ENCODE data around the gene LPP. TPM values are rescaled to one million over a fixed set of nuclear protein-coding genes. Genes with fewer than 3 reads are reported as not detected.
A peak's percentile ranks its signal among the peaks of the same experiment; 100 is the strongest.

Gene LPP
- total RNA-seq, 8 experiments from 2014 or later = 6.0 to 77.8 (median 15.4) TPM

DNA sequence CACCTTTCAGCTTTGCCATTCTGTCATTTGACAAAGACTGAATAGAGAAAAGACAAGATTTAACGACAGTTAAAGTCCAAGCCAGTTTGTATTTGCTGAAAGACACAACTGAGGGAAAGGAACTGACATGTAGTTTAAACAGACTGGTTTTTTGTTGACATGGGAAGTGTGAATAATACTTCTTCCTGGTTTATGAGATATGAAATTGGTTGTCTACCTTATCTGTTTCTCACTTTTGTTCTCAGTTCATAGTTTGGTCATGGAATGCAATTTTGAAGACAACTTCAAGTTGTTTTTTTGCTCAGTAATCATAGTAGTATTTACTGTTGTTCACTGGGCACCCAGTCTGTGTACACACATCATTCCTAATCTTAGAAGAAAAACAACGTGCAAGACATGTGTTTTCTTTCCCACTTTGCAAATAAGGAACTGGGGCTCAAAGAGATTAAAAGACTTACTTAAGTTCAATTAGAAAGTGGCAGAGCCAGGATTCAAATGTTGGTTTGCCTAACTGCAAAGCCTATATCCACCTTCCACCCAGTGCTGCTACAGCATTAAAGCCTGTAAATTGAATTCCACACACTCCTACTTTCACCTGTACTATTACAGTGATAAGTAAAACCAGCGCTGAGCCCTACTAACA lies 103.5 kb downstream of the LPP start:
- ATAC-seq (replicated peaks in 6 of 8) = no peak
- H3K27ac ChIP-seq = no peak overlapping the region
- peaks cover 11% of the 10 kb centered on the region in 2 donors for H3K4me1 ChIP-seq (replicated peaks in 1 of 2)
- 60 to 100% (median 98%) methylated on average over 1 to 3 of the region's 3 CpGs; no CpG with 5 or more reads in 2 of the 10 experiments for WGBS, 10 experiments
- no peak overlapping the region for H3K4me3 ChIP-seq
- in situ Hi-C loops (cut with MboI; ENCODE audit: low pct_unique_long_range_greater_than_20kb in 2 of 9, low sequenced_read_pairs in 9 of 9, unreplicated experiment in 9 of 9) = no loop called here

- peaks cover 16 to 20% of the 10 kb centered on the region in 2 donors for H3K4me1 ChIP-seq (replicated peaks in 1 of 2)
- no peak overlapping the region for H3K27ac ChIP-seq
- 80 to 100% (median 100%) methylated on average over 1 to 2 of the region's 2 CpGs; no CpG with 5 or more reads in 4 of the 10 experiments for WGBS, 10 experiments
- peak in 1 of 8 experiments; percentile 49 for ATAC-seq (replicated peaks in 6 of 8)
- in situ Hi-C loops (cut with MboI; ENCODE audit: low pct_unique_long_range_greater_than_20kb in 2 of 9, low sequenced_read_pairs in 9 of 9, unreplicated experiment in 9 of 9) = no loop called here
- H3K4me3 ChIP-seq = no peak overlapping the region
Measured at GRCh38 chr3:188259191-188259590, 105.2 kb downstream of the LPP start.

DNA sequence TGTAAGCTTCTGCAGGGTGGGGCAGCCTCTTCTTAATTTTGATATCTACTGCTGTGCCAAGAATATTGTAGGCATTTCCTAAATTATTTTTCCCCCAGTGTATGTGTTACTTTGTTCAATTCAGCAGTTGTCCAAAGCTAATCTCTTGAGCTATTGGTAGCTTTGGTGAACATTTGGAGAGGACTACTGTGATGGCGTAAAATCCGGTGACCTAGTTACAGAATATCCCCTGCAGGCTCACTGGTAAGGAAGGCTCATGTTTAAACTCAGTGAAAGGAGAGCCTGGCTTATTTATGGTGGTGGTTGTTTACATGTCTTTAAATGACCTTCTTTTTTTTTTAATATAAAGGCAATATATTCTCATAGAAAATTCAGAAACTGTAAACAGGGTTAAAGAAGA lies 105.6 kb downstream of the LPP start:
- ATAC-seq (replicated peaks in 6 of 8) = peak in 1 of 8 experiments; percentile 24
- Histone ChIP-seq H3K4me3 (no peak overlapping the region), H3K4me1 (replicated peaks in 1 of 2) (peaks cover 16 to 20% of the 10 kb centered on the region in 2 donors), H3K27ac (no peak overlapping the region)
- in situ Hi-C loops (cut with MboI; ENCODE audit: low pct_unique_long_range_greater_than_20kb in 2 of 9, low sequenced_read_pairs in 9 of 9, unreplicated experiment in 9 of 9) = no loop called here
- WGBS, 10 experiments = 93 to 100% (median 100%) methylated on average over 2 of the region's 2 CpGs; no CpG with 5 or more reads in 3 of the 10 experiments

DNA sequence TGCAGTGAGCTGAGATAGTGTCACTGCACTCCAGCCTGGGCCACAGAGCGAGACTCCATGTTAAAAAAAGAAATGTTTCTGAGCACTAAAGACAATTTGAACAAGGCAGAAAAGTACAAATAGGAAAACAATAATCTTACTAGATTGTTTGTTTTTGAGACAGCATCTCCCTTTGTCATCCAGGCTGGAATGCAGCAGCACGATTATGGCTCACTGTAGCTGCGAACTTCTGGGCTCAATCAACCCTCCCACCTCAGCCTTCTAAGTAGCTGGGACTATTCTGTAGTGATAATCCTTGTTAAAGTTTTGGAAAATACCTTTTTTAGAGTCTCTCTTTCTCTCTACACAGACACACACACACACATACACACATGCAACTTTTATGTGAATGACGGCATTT lies 107.1 kb downstream of the LPP start:
- H3K27ac ChIP-seq = no peak overlapping the region
- no peak for ATAC-seq (replicated peaks in 6 of 8)
- 41 to 100% (median 94%) methylated on average over 1 to 4 of the region's 4 CpGs; no CpG with 5 or more reads in 1 of the 10 experiments for WGBS, 10 experiments
- H3K4me1 ChIP-seq (replicated peaks in 1 of 2) = peaks cover 19 to 20% of the 10 kb centered on the region in 2 donors
- H3K4me3 ChIP-seq = no peak overlapping the region
- in situ Hi-C loops (cut with MboI; ENCODE audit: low pct_unique_long_range_greater_than_20kb in 2 of 9, low sequenced_read_pairs in 9 of 9, unreplicated experiment in 9 of 9) = no loop called here

DNA sequence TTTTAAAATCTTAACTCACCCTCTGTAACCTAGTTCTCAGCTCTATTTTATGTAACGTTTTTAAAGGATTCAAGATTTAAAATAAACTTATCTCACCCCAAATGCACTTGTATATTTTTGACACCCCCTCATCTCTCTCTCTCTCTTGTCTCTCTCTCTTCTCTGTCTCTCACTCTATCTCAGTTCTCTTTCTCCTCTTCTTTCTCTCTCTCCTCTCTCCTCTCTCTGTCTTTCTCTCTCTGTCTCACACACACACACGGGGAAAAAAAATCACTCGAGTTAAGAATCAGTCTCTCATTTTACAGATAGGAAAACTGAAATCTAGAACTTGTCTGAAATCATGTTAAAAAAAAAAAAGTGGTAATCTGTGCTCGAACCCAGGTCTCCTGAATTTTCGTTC lies 108.5 kb downstream of the LPP start:
- in situ Hi-C loops (cut with MboI; ENCODE audit: low pct_unique_long_range_greater_than_20kb in 2 of 9, low sequenced_read_pairs in 9 of 9, unreplicated experiment in 9 of 9) = no loop called here
- WGBS, 10 experiments = 66 to 92% (median 79%) methylated on average over 2 to 5 of the region's 5 CpGs
- H3K4me1 ChIP-seq (replicated peaks in 1 of 2) = peaks cover 9 to 11% of the 10 kb centered on the region in 2 donors
- ATAC-seq (replicated peaks in 6 of 8) = no peak
- H3K4me3 ChIP-seq = no peak overlapping the region
- H3K27ac ChIP-seq = no peak overlapping the region

- Histone ChIP-seq H3K4me1 (replicated peaks in 1 of 2) (peaks cover 10 to 11% of the 10 kb centered on the region in 2 donors), H3K4me3 (no peak overlapping the region), H3K27ac (no peak overlapping the region)
- WGBS, 10 experiments = 27 to 75% (median 63%) methylated on average over 3 to 8 of the region's 8 CpGs; no CpG with 5 or more reads in 1 of the 10 experiments
- ATAC-seq (replicated peaks in 6 of 8) = peak in 6 of 8 experiments; percentile 15 to 92 (median 88)
- in situ Hi-C loops (cut with MboI; ENCODE audit: low pct_unique_long_range_greater_than_20kb in 2 of 9, low sequenced_read_pairs in 9 of 9, unreplicated experiment in 9 of 9) = no loop called here
Measured at GRCh38 chr3:188262913-188263683, 109.1 kb downstream of the LPP start.

DNA sequence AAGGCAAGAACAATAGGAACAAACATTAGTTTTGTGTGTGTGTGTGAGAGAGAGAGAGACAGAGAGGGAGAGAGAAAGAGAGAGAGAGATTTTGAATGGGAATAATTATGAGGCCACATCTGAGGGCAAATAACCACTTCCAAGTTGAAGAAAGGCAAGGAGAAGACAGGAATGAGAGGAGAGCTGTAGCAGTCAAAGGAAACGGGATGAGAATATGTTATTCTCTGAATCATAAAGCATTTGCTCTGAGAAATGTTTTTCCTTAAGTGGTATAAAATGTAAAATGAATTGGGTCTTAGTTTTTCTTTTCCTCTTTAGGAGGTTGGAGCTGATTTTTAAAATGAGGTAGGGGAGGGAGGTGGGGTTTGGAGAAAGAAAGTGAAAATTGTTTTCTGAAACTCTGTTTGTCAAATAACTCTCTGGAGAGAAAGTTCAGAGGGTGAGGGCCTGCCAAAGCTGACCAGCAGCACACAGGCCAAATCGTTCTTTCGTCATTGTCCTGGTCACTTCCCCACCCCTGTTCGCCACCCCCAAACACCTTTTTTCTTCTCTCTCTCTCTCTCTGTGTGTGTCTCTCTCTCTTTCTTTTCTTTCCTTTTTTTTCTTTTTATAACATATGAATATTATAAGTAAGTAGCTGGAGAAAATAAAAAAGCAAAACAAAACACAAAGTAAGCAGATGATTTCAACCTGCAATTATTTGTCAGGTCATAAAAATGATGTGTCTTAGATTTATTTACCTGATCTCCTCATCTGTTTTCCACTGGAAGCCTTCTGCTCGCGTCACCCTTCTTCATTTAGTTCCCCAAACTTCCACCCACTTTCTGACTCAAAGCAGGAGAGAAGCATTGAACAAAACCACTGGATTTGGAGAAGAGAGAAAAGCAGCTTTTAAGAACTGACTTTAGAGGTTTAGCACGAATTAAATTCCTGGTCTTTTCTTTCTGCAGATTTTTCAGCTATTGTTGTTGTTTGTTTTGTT lies 110.6 kb downstream of the LPP start:
- H3K27ac ChIP-seq = no peak overlapping the region
- in situ Hi-C loops (cut with MboI; ENCODE audit: low pct_unique_long_range_greater_than_20kb in 2 of 9, low sequenced_read_pairs in 9 of 9, unreplicated experiment in 9 of 9) = no loop called here
- WGBS, 10 experiments = 28 to 90% (median 73%) methylated on average over 3 to 7 of the region's 7 CpGs; no CpG with 5 or more reads in 1 of the 10 experiments
- no peak for ATAC-seq (replicated peaks in 6 of 8)
- H3K4me3 ChIP-seq = no peak overlapping the region
- H3K4me1 ChIP-seq (replicated peaks in 1 of 2) = peaks cover 15 to 21% of the 10 kb centered on the region in 2 donors

DNA sequence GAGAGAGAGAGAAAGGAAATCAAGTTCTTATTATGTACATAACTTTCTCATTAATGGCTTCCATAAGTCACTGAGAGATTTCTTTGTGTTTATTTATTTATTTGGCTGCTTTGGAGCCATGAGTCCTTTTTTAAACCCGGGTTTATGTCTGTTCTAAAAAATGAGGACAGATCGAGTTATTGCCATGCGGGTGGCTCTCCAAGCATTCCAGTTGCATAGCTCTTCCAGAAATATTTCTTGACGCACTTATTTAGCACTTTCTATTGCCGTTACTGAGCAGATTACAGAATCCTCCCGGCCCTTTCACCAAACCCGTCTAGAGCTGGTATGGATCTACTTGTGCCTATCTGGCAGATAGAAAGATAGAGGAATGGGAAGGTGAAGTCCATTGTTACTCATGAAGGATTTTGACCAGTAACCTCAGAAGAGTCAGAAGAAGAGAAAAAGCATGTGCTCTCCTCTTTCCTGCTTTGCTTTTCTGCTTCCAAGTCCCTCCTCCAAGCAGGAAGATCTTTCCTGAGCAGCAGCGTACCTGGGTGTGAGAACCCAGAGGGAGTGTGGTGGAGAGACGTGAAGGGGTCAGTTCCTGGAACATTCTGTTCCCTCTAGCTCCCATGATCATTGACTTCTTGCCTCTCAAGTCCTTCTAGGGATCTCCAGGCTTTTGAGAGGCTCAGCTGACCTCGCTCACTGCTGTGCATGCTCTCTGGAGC lies 112.8 kb downstream of the LPP start:
- Histone ChIP-seq H3K4me1 (replicated peaks in 1 of 2) (peaks cover 15 to 21% of the 10 kb centered on the region in 2 donors), H3K27ac (no peak overlapping the region), H3K4me3 (no peak overlapping the region)
- peak in 3 of 8 experiments; percentile 43 to 48 (median 44) for ATAC-seq (replicated peaks in 6 of 8)
- 8 to 100% (median 94%) methylated on average over 3 to 10 of the region's 10 CpGs; no CpG with 5 or more reads in 1 of the 10 experiments for WGBS, 10 experiments
- in situ Hi-C loops (cut with MboI; ENCODE audit: low pct_unique_long_range_greater_than_20kb in 2 of 9, low sequenced_read_pairs in 9 of 9, unreplicated experiment in 9 of 9) = no loop called here

DNA sequence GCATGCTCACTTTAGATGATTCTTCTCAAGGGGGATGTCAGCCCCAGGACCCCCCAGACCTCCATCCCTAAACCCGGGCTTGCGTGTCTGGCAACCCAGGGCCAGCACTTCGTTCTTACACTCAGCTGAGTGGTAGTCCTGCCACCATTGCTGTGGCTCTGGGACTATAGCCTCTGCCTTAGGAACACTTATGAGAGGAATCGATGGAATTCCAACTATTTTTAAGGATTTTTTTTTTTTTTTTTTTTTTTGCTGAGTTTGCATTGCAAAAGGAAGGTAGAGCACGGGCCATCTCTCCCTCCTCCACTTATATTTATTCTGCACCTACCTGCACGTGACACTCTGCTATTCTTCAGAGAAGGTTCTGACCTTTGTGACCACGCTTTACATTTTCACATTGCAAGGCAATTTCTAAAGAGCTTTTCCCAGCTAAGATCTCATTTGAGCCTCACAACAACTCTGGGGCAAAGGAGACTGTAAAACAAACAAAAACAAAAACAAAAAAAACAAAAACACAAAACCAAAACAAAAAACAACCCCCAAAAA lies 113.9 kb downstream of the LPP start:
- WGBS, 10 experiments = 74 to 100% (median 88%) methylated on average over 1 to 7 of the region's 7 CpGs
- ATAC-seq (replicated peaks in 6 of 8) = no peak
- in situ Hi-C loops (cut with MboI; ENCODE audit: low pct_unique_long_range_greater_than_20kb in 2 of 9, low sequenced_read_pairs in 9 of 9, unreplicated experiment in 9 of 9) = no loop called here
- no peak overlapping the region for H3K27ac ChIP-seq
- peaks cover 10 to 23% of the 10 kb centered on the region in 2 donors for H3K4me1 ChIP-seq (replicated peaks in 1 of 2)
- H3K4me3 ChIP-seq = no peak overlapping the region

GRCh38 chr3:188268336-188268735 lies 114.4 kb downstream of the LPP start:
- in situ Hi-C loops (cut with MboI; ENCODE audit: low pct_unique_long_range_greater_than_20kb in 2 of 9, low sequenced_read_pairs in 9 of 9, unreplicated experiment in 9 of 9) = no loop called here
- Histone ChIP-seq H3K4me1 (replicated peaks in 1 of 2) (peaks cover 8 to 21% of the 10 kb centered on the region in 2 donors), H3K27ac (no peak overlapping the region), H3K4me3 (no peak overlapping the region)
- no peak for ATAC-seq (replicated peaks in 6 of 8)
- WGBS, 10 experiments = 68 to 98% (median 93%) methylated on average over 2 to 5 of the region's 5 CpGs; no CpG with 5 or more reads in 2 of the 10 experiments

DNA sequence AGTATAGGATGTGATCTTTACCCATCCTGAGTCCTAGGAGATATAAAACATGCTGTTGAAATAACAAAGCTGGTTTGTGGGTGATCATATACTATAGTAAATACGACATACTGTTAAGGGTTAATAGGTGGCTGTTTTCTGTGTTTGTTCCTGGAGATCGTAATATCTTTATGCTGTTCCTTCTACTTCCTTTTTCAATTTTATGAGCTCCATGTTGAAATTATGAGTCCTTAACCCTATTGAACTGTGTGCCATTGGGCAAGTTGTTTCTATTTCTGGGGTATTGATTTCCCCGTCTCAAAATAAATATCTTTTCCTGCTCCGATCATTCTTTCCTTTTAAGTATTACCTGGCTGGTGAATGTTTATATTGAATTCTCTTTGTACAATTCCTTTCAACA lies 115.1 kb downstream of the LPP start:
- in situ Hi-C loops (cut with MboI; ENCODE audit: low pct_unique_long_range_greater_than_20kb in 2 of 9, low sequenced_read_pairs in 9 of 9, unreplicated experiment in 9 of 9) = no loop called here
- 68 to 100% (median 92%) methylated on average over 2 to 4 of the region's 4 CpGs; no CpG with 5 or more reads in 1 of the 10 experiments for WGBS, 10 experiments
- no peak overlapping the region for H3K27ac ChIP-seq

More for the DNA sequence above, 115.1 kb downstream of the LPP start:
- ATAC-seq (replicated peaks in 6 of 8) = peak in 1 of 8 experiments; percentile 21
- no peak overlapping the region for H3K4me3 ChIP-seq
- H3K4me1 ChIP-seq (replicated peaks in 1 of 2) = peaks cover 8 to 20% of the 10 kb centered on the region in 2 donors
